Muscle layer of duodenum (tissue), 2 donors: ENCODE results near the gene EXOC2.
"Not testable (repeated sequence)": the region's sequence is repeated elsewhere in the genome, so short reads cannot be mapped to it uniquely, and the experiment has no call there.

Experiments used
- H3K27ac ChIP-seq: one replicate; pipeline ENCODE4 v1.7.0; 2013; ENCODE audit warnings: mild to moderate bottlenecking, low read length
- H3K27me3 ChIP-seq: one replicate; pipeline ENCODE4 v1.7.0; 2013; ENCODE audit warnings: low read depth, mild to moderate bottlenecking, control low read depth, low read length
- H3K36me3 ChIP-seq, 2 donors: one replicate each; pipeline ENCODE4 v1.7.0; 2013; ENCODE audit warnings: low read length in 2 of 2, control low read depth in 1 of 2, mild to moderate bottlenecking in 1 of 2; ENCODE audit not compliant: insufficient read depth in 2 of 2, control insufficient read depth in 1 of 2
- H3K4me1 ChIP-seq, 2 donors: one replicate each; pipeline ENCODE4 v1.7.0; 2013; ENCODE audit warnings: low read length in 2 of 2, mild to moderate bottlenecking in 2 of 2, control low read depth in 1 of 2, moderate library complexity in 1 of 2; ENCODE audit not compliant: insufficient read depth in 2 of 2, control insufficient read depth in 1 of 2
- H3K4me3 ChIP-seq, 2 donors: one replicate each; pipeline ENCODE4 v1.7.0; 2013; ENCODE audit warnings: low read length in 2 of 2, low read depth in 1 of 2, mild to moderate bottlenecking in 1 of 2
- H3K9me3 ChIP-seq, 2 donors: one replicate each; pipeline ENCODE4 v1.7.0; 2013; ENCODE audit warnings: low read length in 2 of 2, control low read depth in 1 of 2, mild to moderate bottlenecking in 1 of 2; ENCODE audit not compliant: control insufficient read depth in 1 of 2
- donor health status: healthy.

Gene EXOC2

GRCh38 chr6:570825-571224 lies 122.1 kb downstream of the EXOC2 start:
- H3K9me3 ChIP-seq, result no peaks in the 10 kb centered on the region
- no peak overlapping the region for H3K4me3 ChIP-seq
- H3K36me3 ChIP-seq, result peaks cover 15 to 44% of the 10 kb centered on the region in 2 donors
- H3K27ac ChIP-seq, result no peak overlapping the region
- H3K27me3 ChIP-seq, result no peaks in the 10 kb centered on the region
- H3K4me1 ChIP-seq, result no peaks in the 10 kb centered on the region

- H3K9me3 ChIP-seq, result no peaks in the 10 kb centered on the region
- H3K27me3 ChIP-seq, result no peaks in the 10 kb centered on the region
- H3K27ac ChIP-seq, result no peak overlapping the region
- no peak overlapping the region for H3K4me3 ChIP-seq
- no peaks in the 10 kb centered on the region for H3K4me1 ChIP-seq
- peaks cover 21 to 44% of the 10 kb centered on the region in 2 donors for H3K36me3 ChIP-seq
Measured at GRCh38 chr6:568954-569523, 123.9 kb downstream of the EXOC2 start.

DNA sequence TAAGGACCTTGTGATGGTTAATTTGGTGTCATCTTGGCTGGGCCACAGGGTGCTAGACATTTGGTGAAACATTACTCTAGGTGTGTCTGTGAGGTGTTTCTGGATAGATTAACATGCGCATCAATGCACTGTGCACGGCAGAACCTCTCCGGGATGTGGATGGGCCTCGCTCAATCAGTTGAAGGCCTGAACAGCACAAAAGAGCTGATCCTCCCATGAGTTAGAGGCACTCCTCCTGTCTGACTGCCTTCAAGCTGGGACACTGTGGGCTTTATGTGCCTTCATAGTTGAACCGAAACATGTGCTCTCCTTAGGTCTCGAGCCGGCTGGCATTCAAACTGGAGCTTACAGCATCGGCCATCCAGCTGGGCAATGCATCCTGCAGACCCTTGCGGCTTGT lies 124.9 kb downstream of the EXOC2 start:
- H3K9me3 ChIP-seq, result no peaks in the 10 kb centered on the region
- no peaks in the 10 kb centered on the region for H3K27me3 ChIP-seq
- H3K4me3 ChIP-seq, result no peak overlapping the region
- H3K27ac ChIP-seq, result no peak overlapping the region
- H3K36me3 ChIP-seq, result peaks cover 27 to 48% of the 10 kb centered on the region in 2 donors
- H3K4me1 ChIP-seq, result no peaks in the 10 kb centered on the region

DNA sequence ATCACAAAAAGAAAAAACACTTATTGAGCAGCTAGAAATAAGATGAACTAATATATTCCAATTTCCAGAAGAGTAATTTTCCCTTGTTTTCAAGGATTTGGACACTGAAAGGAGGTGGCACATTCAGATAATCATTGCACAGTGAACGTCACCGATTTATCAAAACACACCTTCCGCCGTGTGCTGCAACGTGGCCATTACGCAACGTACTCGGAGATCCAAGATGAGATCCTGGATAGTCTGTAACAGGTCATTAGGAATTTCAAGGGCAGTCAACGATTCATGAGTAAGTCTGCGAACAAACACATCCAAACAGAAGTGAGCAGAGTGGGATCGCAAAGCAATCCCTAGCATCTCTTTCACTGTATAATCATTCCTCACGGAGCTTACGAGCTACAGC lies 129.1 kb downstream of the EXOC2 start:
- Histone ChIP-seq H3K9me3 (no peaks in the 10 kb centered on the region), H3K36me3 (peaks cover 39 to 44% of the 10 kb centered on the region in 2 donors), H3K4me1 (no peaks in the 10 kb centered on the region)

GRCh38 chr6:562052-562676 lies 130.8 kb downstream of the EXOC2 start:
- H3K9me3 ChIP-seq, result no peaks in the 10 kb centered on the region
- H3K4me3 ChIP-seq, result no peak overlapping the region
- no peak overlapping the region for H3K27ac ChIP-seq
- peaks cover 35 to 42% of the 10 kb centered on the region in 2 donors for H3K36me3 ChIP-seq
- no peaks in the 10 kb centered on the region for H3K4me1 ChIP-seq
- no peaks in the 10 kb centered on the region for H3K27me3 ChIP-seq

More for the DNA sequence above, 129.1 kb downstream of the EXOC2 start:
- no peaks in the 10 kb centered on the region for H3K27me3 ChIP-seq
- H3K4me3 ChIP-seq, result no peak overlapping the region
- no peak overlapping the region for H3K27ac ChIP-seq

GRCh38 chr6:561335-561734 lies 131.6 kb downstream of the EXOC2 start:
- H3K4me1 ChIP-seq, H3K27ac ChIP-seq, H3K4me3 ChIP-seq, H3K27me3 ChIP-seq, H3K9me3 ChIP-seq: not testable (repeated sequence)
- peaks cover 36 to 45% of the 10 kb centered on the region in 2 donors for H3K36me3 ChIP-seq

GRCh38 chr6:558959-559358 lies 134.0 kb downstream of the EXOC2 start:
- peaks cover 42 to 45% of the 10 kb centered on the region in 2 donors for H3K36me3 ChIP-seq
- no peaks in the 10 kb centered on the region for H3K27me3 ChIP-seq
- H3K27ac ChIP-seq, result no peak overlapping the region
- H3K9me3 ChIP-seq, result no peaks in the 10 kb centered on the region
- no peak overlapping the region for H3K4me3 ChIP-seq
- H3K4me1 ChIP-seq, result no peaks in the 10 kb centered on the region

DNA sequence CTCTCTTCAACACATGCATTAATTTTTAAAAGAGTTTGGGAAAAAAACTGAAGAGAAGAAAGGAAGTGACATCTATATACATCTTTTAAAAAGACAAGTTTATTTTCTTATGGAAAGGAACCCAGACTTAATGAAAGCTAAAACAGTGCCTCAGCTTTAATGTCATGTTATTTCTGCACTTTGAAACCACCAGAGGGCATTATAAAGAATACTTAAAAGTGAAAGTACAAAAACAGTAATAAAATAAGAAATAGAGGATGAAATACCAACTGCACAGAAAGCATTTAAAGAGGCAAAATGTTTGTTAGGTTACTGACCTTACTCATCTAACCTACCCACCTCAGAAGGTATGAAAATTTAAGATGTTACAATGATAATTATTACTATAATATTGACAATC lies 134.8 kb downstream of the EXOC2 start:
- Histone ChIP-seq H3K4me3 (no peak overlapping the region), H3K27me3 (no peaks in the 10 kb centered on the region), H3K9me3 (no peaks in the 10 kb centered on the region), H3K36me3 (peaks cover 37 to 51% of the 10 kb centered on the region in 2 donors), H3K4me1 (no peaks in the 10 kb centered on the region), H3K27ac (no peak overlapping the region)

DNA sequence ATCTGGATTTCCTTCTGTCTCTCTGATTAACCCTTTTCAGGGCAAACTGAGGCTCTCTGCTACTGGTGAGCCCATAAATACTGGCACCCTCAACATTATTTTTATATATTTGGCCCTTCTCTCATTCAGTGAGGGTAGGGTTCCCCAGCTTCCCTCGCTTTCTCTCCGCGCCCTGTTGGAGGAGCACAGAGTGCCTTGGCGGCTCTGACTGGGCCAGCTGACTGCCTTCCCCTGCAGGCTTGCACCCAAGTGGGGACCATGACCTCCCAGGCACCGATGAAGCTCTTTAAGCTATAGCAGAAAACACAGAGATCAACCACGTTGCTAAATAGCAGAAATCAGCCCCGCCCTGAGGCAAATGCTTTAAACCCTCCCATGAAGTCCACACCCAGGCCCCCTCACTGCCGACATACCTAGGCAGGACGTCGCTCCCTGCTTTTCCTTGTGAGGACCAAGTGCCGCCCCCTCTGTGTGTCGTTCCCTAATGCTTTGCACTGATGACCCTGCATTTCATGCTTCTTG lies 141.0 kb downstream of the EXOC2 start:
- no peaks in the 10 kb centered on the region for H3K9me3 ChIP-seq
- peaks cover 23 to 45% of the 10 kb centered on the region in 2 donors for H3K36me3 ChIP-seq
- no peak overlapping the region for H3K27ac ChIP-seq
- no peaks in the 10 kb centered on the region for H3K27me3 ChIP-seq
- no peaks in the 10 kb centered on the region for H3K4me1 ChIP-seq
- no peak overlapping the region for H3K4me3 ChIP-seq

- Histone ChIP-seq H3K4me1 (no peaks in the 10 kb centered on the region), H3K4me3 (no peak overlapping the region), H3K9me3 (no peaks in the 10 kb centered on the region), H3K36me3 (peaks cover 22 to 41% of the 10 kb centered on the region in 2 donors), H3K27ac (no peak overlapping the region), H3K27me3 (no peaks in the 10 kb centered on the region)
Measured at GRCh38 chr6:551405-551804, 141.5 kb downstream of the EXOC2 start.

- Histone ChIP-seq H3K27me3 (no peaks in the 10 kb centered on the region), H3K36me3 (peaks cover 8 to 31% of the 10 kb centered on the region in 2 donors), H3K4me1 (no peaks in the 10 kb centered on the region), H3K4me3 (no peak overlapping the region), H3K9me3 (no peaks in the 10 kb centered on the region), H3K27ac (no peak overlapping the region)
Measured at GRCh38 chr6:549906-550305, 143.0 kb downstream of the EXOC2 start.

GRCh38 chr6:548517-548916 lies 144.4 kb downstream of the EXOC2 start:
- Histone ChIP-seq H3K27ac (no peak overlapping the region), H3K36me3 (peaks cover 14 to 35% of the 10 kb centered on the region in 2 donors), H3K4me1 (no peaks in the 10 kb centered on the region), H3K27me3 (no peaks in the 10 kb centered on the region), H3K9me3 (no peaks in the 10 kb centered on the region), H3K4me3 (no peak overlapping the region)
